ENCODE data around the gene PER2. TPM values are rescaled to one million over a fixed set of nuclear protein-coding genes. Genes with fewer than 3 reads are reported as not detected.
"Not testable (repeated sequence)": the region's sequence is repeated elsewhere in the genome, so short reads cannot be mapped to it uniquely, and the experiment has no call there.

Gene PER2
- total and polyA plus RNA-seq, 9 of the 15 experiments (the other 6 are each of a cell fraction or from before 2014, with no cell fraction given) = 1.1 to 10.3 (median 2.9) TPM

DNA sequence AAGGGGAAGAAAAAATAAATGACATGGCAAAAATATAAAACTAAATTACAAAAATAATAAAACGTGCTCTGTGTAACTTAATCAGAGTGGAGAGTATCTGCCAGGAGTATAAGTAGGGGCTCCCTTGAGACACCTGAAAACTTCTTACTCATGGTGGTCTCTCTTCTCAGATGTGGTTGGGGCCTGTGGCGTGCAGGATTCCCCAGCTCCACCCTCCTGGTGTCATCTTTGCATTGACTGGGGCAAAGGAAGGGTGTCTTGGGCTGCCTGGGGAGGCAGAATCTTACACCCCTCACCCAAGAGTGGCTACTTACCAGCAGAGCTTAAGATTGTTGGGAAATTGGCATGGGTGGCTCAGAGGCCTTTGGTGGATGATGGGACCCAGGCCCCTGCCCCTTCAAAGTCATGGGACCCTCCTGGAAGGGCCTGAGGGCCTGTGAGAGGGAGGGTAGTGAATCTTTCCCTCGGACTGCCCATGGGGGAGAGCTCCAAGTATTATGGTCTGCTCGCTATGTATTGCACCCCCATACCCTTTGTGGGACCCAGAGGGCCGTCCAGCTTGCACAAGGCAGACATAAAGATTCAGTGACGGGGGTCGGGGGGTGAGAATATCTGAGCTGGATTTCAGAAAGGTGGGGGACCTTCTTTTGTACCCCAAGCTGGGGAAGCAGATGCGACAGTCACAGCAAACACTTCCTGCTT, 25.0 kb upstream of the PER2 start (continued):
- TF ChIP-seq, protein P1, sequence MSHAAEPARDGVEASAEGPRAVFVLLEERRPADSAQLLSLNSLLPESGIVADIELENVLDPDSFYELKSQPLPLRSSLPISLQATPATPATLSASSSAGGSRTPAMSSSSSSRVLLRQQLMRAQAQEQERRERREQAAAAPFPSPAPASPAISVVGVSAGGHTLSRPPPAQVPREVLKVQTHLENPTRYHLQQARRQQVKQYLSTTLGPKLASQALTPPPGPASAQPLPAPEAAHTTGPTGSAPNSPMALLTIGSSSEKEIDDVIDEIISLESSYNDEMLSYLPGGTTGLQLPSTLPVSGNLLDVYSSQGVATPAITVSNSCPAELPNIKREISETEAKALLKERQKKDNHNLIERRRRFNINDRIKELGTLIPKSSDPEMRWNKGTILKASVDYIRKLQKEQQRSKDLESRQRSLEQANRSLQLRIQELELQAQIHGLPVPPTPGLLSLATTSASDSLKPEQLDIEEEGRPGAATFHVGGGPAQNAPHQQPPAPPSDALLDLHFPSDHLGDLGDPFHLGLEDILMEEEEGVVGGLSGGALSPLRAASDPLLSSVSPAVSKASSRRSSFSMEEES (CRISPR knock-in tag; IDR thresholded peaks at IDR 0.05) = no peak
- TF ChIP-seq SRF (CRISPR knock-in tag; IDR thresholded peaks at IDR 0.05) = no peak

DNA sequence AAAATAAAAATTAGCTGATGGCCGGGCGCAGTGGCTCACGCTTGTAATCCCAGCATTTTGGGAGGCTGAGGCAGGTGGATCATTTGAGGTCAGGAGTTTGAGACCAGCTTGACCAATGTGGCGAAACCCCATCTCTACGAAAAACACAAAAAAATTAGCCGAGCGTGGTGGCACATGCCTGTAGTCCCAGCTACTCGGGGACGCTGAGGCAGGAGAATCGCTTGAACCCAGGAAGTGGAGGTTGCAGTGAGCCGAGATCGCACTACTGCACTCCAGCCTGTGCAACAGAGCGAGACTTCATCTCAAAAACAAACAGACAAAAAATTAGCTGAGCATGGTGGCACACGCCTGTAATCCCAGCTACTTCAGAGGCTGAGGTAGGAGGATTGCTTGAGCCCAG, 22.3 kb upstream of the PER2 start:
- H3K27me3 ChIP-seq (ENCODE audit: control insufficient read depth in 2 of 2, insufficient read depth in 2 of 2, low read length in 2 of 2) = peaks cover 3 to 18% of the 10 kb centered on the region in 2 experiments; a peak in 3 of 5 replicates
- DNase-seq (ENCODE audit: extremely low read depth in 1 of 4, low spot score in 3 of 4); FAIRE-seq; BruUV-seq (replicated peaks); H3K9me3 ChIP-seq (replicated peaks; ENCODE audit: control insufficient read depth, insufficient read depth, low read depth, low read length); H3K4me2 ChIP-seq (ENCODE audit: insufficient read depth, low read length); H3K27ac ChIP-seq (ENCODE audit: extremely low read depth, low read depth, low read length); in situ Hi-C loops (cut with MboI); CTCF ChIA-PET (ENCODE audit: low intra/inter-chr PET ratio); H3K36me3 ChIP-seq (ENCODE audit: control insufficient read depth, insufficient read depth, low read length); POLR2A ChIA-PET; H3K79me2 ChIP-seq (ENCODE audit: control insufficient read depth, insufficient read depth, low read length); intact Hi-C loops (cut with micrococcal nuclease); ATAC-seq; H2AFZ ChIP-seq (ENCODE audit: low read depth, low read length); H3K4me1 ChIP-seq (replicated peaks in 1 of 2; ENCODE audit: control insufficient read depth in 2 of 2, insufficient read depth in 2 of 2, low read length in 2 of 2); H4K20me1 ChIP-seq (replicated peaks; ENCODE audit: control insufficient read depth, insufficient read depth, low read length); H3K9me1 ChIP-seq (ENCODE audit: control insufficient read depth, insufficient read depth, low read length); H3K4me3 ChIP-seq; H3K9ac ChIP-seq (ENCODE audit: insufficient read depth in 1 of 2, low read depth in 2 of 2, low read length in 2 of 2): not testable (repeated sequence)
- WGBS (ENCODE audit: insufficient coverage, low coverage, missing lambda C conversion rate) = 14% methylated on average over 14 of the region's 14 CpGs

All from K562 (cell line).